ENCODE data around the gene ASB18.

ASB18 gene

GRCh38 chr2:236241181-236242056, 22.8 kb downstream of the ASB18 start:
- no peak for DNase-seq

GRCh38 chr2:236240228-236240990, 23.8 kb downstream of the ASB18 start:
- DNase-seq, result no peak

- DNase-seq, result no peak
Measured at GRCh38 chr2:236239276-236240065, 24.7 kb downstream of the ASB18 start.

- DNase-seq, result no peak
Measured at GRCh38 chr2:236238751-236239150, 25.5 kb downstream of the ASB18 start.

- DNase-seq, result no peak
Measured at GRCh38 chr2:236237468-236238190, 26.6 kb downstream of the ASB18 start.

- no peak for DNase-seq
Measured at GRCh38 chr2:236236559-236237452, 27.4 kb downstream of the ASB18 start.

GRCh38 chr2:236229186-236229585, 35.0 kb downstream of the ASB18 start:
- DNase-seq, result no peak

- DNase-seq, result no peak
Measured at GRCh38 chr2:236223675-236224074, 40.5 kb downstream of the ASB18 start.

- DNase-seq, result no peak
Measured at GRCh38 chr2:236221798-236222197, 42.4 kb downstream of the ASB18 start.

- no peak for DNase-seq
Measured at GRCh38 chr2:236219411-236219810, 44.8 kb downstream of the ASB18 start.

GRCh38 chr2:236217926-236218325, 46.3 kb downstream of the ASB18 start:
- DNase-seq, result no peak

GRCh38 chr2:236216711-236217110, 47.5 kb downstream of the ASB18 start:
- DNase-seq, result no peak

GRCh38 chr2:236215761-236216333, 48.4 kb downstream of the ASB18 start:
- DNase-seq, result no peak

GRCh38 chr2:236215196-236215595, 49.0 kb downstream of the ASB18 start:
- DNase-seq, result no peak

GRCh38 chr2:236214376-236214995, 49.7 kb downstream of the ASB18 start:
- DNase-seq, result no peak

- DNase-seq, result no peak
Measured at GRCh38 chr2:236211296-236211695, 52.9 kb downstream of the ASB18 start.

GRCh38 chr2:236210536-236210935, 53.7 kb downstream of the ASB18 start:
- no peak for DNase-seq

- no peak for DNase-seq
Measured at GRCh38 chr2:236209996-236210395, 54.2 kb downstream of the ASB18 start.

- DNase-seq, result no peak
Measured at GRCh38 chr2:236209535-236209934, 54.7 kb downstream of the ASB18 start.

Measured in OCI-M1 (cell line).